Measurements from ENCODE around the gene LNX2.

Gene LNX2

DNA sequence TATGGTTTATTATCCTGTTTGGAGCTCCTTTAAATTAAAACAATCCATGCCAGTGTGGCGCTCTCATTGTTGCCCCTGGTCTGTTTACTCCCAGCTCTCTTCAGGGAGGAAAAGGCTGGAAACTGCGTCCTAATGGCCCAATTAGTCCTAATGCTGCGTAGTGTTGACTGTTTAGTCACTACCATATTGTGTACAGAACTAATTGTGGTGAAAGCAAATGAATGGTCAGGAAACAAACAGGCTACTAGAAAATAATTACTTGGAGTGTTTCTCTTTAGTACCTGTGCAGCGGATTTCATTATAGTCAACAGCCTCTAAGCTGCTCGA is 115.5 kb downstream of the LNX2 start:
- DNase-seq (ENCODE audit: low read depth): no peak

DNA sequence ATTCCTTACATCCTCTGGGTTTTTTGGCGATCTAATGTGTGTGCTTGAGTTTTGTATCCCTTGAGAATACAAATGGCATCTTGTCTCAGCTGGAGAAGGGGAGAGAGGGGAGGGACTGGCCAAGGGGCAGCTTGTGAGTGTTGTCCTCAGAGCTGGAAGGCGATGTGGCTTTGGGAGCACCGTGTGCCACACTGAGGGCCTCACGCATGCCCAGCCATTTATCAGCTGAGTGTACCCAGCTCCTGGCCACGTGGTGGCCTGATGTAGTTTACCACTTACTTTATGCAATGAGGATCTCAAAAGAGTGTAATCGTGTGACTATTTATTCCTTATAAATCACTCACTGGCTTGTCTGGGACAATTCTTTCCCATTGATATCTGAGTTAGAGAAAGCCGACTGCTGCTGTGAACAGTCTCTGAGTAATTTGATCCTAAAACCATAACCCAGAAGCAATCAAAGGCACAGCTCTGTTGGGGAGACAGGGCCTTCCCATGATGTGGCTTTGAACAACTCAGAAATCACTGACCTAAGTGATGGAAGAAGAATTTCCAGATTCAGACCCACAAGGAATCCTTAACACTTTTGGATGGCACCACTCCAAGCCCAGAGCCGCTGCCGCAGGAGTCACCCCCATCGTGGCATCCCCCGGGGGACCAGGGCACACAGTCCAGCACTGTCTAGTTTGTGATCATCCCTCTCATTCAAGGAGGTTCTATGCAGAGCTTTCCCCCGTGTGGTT is 116.0 kb downstream of the LNX2 start:
- no peak for DNase-seq (ENCODE audit: low read depth)

DNA sequence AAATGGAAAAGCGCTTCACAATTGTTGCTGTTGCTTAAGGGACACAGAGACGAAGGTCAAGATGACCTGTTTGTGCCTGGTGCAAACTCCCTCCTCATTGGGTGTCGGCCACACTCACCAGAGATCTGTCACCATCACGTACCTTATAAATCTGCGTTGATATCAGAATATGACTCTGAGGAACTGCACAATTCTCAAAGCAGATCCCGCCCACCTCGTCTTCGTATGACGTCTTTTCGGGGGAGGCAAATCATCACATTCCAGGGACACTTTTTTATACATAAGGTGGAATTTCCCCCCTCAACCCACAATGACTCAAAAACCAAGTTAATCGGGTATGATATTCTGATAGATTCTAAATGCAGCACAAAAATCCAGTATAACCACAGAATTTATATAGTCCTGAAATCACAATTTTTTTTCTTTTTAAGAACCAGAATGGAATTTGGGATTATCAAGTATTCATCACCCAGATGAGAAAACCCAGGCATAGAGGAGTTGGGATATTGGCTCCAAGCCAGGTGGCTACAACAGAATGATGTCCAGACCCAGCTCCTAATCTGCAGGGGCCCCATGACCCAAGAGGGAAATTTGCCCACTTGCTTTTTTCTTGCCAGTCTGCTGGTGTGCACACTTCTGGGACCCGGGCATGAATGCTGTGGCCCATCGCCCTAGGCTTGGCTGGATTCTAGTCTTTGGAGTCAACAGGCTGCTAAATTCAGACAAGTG is 119.4 kb downstream of the LNX2 start:
- DNase-seq (ENCODE audit: low read depth): no peak

DNA sequence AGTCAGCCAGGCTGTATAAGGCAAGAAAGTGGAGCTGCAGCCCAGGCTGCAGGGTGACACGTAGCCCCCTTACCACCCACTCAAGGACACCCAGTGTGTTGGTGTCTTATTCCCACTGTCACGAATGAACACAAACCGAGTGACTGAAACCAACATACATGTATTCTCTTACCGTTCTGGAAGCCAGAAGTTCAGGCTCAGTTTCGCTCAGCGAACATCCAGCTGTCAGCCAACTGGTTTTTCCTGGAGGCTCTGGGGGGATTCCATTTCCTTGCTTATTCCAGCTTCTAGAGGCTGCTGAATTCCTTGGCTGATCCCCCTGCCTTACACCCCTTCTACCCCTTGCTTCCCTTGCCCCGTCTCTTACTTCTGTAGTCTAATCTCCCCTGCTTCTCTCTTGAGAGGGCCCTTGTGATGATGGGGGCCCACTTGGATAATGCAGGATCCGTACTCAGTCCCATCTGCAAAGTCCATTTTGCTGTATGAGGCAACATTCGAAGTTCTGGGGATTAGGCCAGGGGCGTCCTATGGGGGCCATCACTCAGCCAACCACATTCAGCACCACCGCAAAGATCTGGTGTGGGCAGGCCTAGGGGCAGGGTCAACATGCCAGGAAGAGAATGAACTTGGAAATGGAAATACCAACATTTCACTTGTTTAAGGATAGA is 122.6 kb downstream of the LNX2 start:
- DNase-seq (ENCODE audit: low read depth): no peak

DNA sequence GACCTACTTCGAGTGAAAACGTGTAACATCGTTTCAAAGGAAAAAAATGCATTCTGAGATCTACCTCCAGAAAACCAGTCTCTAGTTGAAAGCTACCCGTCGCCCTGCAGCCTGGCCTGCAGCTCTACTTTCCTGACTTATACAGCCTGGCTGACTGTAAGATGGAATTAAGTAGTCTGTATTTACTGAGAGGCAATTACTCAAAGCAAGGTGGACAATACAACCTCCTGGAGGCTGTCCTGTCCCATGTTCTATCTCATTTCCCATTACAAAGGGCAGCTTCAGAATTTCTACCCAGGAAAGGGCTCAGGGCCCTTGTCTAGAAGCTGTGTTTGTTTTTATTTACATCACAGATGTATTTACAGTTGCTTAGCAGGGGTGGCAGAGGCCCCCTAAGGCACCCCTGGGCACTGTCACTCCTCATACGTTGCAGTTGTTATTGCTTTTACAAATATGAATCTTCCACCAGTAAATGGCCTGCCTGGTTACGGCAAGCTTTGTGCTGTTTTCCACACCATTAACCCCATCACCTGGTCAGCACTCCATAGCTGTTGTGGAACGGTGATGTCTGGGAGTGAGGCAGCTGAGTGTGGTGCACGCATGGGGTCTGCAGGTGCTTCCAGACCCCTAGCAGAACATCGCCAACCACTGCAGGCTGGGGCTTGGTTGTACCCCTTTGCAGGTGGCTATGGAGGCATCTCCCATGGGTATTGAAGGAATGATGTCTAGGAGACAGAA is 123.6 kb downstream of the LNX2 start:
- no peak for DNase-seq (ENCODE audit: low read depth)

DNA sequence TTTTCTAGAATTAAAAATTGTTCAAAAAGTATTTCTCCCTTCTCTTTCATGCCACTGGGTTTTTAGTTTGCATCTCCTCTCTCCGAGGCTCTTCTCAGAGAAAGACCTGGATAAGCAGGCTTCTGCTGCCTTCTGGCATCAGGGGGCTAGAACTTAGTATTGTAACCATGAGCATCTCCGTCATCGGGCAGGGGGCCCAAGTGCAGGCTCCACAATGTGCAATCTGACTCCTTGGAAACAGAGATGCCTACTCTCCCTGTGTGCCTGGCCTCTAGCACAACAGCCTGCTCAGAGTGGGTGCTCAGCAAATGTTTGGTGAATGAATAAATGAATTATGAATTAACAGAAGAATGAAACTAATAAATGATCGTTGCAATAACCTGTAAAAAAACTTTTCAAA is 124.3 kb downstream of the LNX2 start:
- DNase-seq (ENCODE audit: low read depth): no peak
